ENCODE measurements around the gene WFDC10A.
"Not testable (repeated sequence)": the region's sequence is repeated elsewhere in the genome, so short reads cannot be mapped to it uniquely, and the experiment has no call there.

The WFDC10A gene

GRCh38 chr20:45639687-45640086, 10.1 kb downstream of the WFDC10A start:
- no peak for DNase-seq (ENCODE audit: extremely low spot score)
- ChIA-PET POLR2A (no interaction called here), CTCF (no interaction called here)
- no peak for TF ChIP-seq CTCF (IDR thresholded peaks at IDR 0.05; ENCODE audit: control extremely low read depth, extremely low read depth, low read depth, missing control alignments)

GRCh38 chr20:45641076-45641475, 11.5 kb downstream of the WFDC10A start:
- CTCF ChIA-PET; POLR2A ChIA-PET; DNase-seq (ENCODE audit: extremely low spot score): not testable (repeated sequence)

- POLR2A ChIA-PET; CTCF ChIA-PET; DNase-seq (ENCODE audit: extremely low spot score): not testable (repeated sequence)
Observed at GRCh38 chr20:45645869-45646268, 16.3 kb downstream of the WFDC10A start.

- CTCF ChIA-PET, result no interaction called here
- DNase-seq (ENCODE audit: extremely low spot score), result no peak
- no peak for TF ChIP-seq CTCF (IDR thresholded peaks at IDR 0.05; ENCODE audit: control extremely low read depth, extremely low read depth, low read depth, missing control alignments)
- POLR2A ChIA-PET, result no interaction called here
Observed at GRCh38 chr20:45646875-45647274, 17.3 kb downstream of the WFDC10A start.

- POLR2A ChIA-PET, result no interaction called here
- CTCF ChIA-PET, result interaction anchor here (0.7 to 1.4 kb wide), 3 partner anchors 18 to 21 kb away, joined by 3 to 6 read pairs (median 3); no protein-coding TSS in a partner anchor
- no peak for DNase-seq (ENCODE audit: extremely low spot score)
- no peak for TF ChIP-seq CTCF (IDR thresholded peaks at IDR 0.05; ENCODE audit: control extremely low read depth, extremely low read depth, low read depth, missing control alignments)
Observed at GRCh38 chr20:45647441-45648050, 18.0 kb downstream of the WFDC10A start.

GRCh38 chr20:45649312-45649863, 19.8 kb downstream of the WFDC10A start:
- POLR2A ChIA-PET, result no interaction called here
- no peak for DNase-seq (ENCODE audit: extremely low spot score)
- CTCF ChIA-PET, result interaction anchor here (1.5 kb wide), 1 partner anchor 122 kb away, joined by 6 read pairs; no protein-coding TSS in a partner anchor
- TF ChIP-seq CTCF (IDR thresholded peaks at IDR 0.05; ENCODE audit: control extremely low read depth, extremely low read depth, low read depth, missing control alignments), result no peak

- DNase-seq (ENCODE audit: extremely low spot score); POLR2A ChIA-PET: not testable (repeated sequence)
- CTCF ChIA-PET, result interaction anchor here (1.4 kb wide), 1 partner anchor 22 kb away, joined by 4 read pairs; the partner anchor contains the start of gene WFDC10A
Observed at GRCh38 chr20:45651726-45652125, 22.2 kb downstream of the WFDC10A start.

GRCh38 chr20:45657038-45657437, 27.5 kb downstream of the WFDC10A start:
- DNase-seq (ENCODE audit: extremely low spot score); POLR2A ChIA-PET: not testable (repeated sequence)
- CTCF ChIA-PET, result interaction anchor here (1.0 kb wide), 1 partner anchor 114 kb away, joined by 3 read pairs; no protein-coding TSS in a partner anchor

GRCh38 chr20:45670139-45670538, 40.6 kb downstream of the WFDC10A start, which contains the start of gene WFDC11:
Gene WFDC11 (minus strand): TSS chr20:45670239. CDS start chr20:45650600, 19,639 bp downstream.
- TF ChIP-seq CTCF (IDR thresholded peaks at IDR 0.05; ENCODE audit: control extremely low read depth, extremely low read depth, low read depth, missing control alignments), result no peak
- CTCF ChIA-PET, result no interaction called here
- no peak for DNase-seq (ENCODE audit: extremely low spot score)
- POLR2A ChIA-PET, result no interaction called here

Measured in GM10248 (cell line).